ENCODE measurements around the gene RBBP5.

Gene RBBP5

GRCh38 chr1:205127646-205128045, 5.9 kb upstream of the RBBP5 start:
- H3K9ac ChIP-seq (ENCODE audit: low read length) = no peak overlapping the region
- H3K9me3 ChIP-seq (ENCODE audit: insufficient read depth, low read length) = no peaks in the 10 kb centered on the region
- H2AFZ ChIP-seq (ENCODE audit: low read depth, low read length) = no peak overlapping the region
- no peaks in the 10 kb centered on the region for H4K20me1 ChIP-seq (ENCODE audit: insufficient read depth, low read length)
- H3K79me2 ChIP-seq (ENCODE audit: low read length) = no peaks in the 10 kb centered on the region
- H3K4me3 ChIP-seq (ENCODE audit: low read length) = no peak overlapping the region
- TF ChIP-seq EZH2phosphoT487 (IDR thresholded peaks at IDR 0.05; ENCODE audit: low read depth) (no peak), CTCF (IDR thresholded peaks at IDR 0.05; ENCODE audit: low read depth, low read length) (no peak)
- H3K4me2 ChIP-seq (ENCODE audit: low read length) = no peak overlapping the region
- H3K36me3 ChIP-seq (replicated peaks; ENCODE audit: low read depth, low read length) = no peaks in the 10 kb centered on the region
- peaks cover 15% of the 10 kb centered on the region for H3K4me1 ChIP-seq (ENCODE audit: low read length)
- no peak overlapping the region for H3K27ac ChIP-seq (ENCODE audit: low read length)
- H3K27me3 ChIP-seq (ENCODE audit: low read depth, low read length) = no peaks in the 10 kb centered on the region

- Histone ChIP-seq H3K4me3 (ENCODE audit: low read length) (peak overlapping the region; percentile 5), H3K4me2 (ENCODE audit: low read length) (peak overlapping the region; percentile 39), H3K27ac (ENCODE audit: low read length) (peak overlapping the region; percentile 44), H3K36me3 (replicated peaks; ENCODE audit: low read depth, low read length) (no peaks in the 10 kb centered on the region), H2AFZ (ENCODE audit: low read depth, low read length) (peak overlapping the region; percentile 55), H4K20me1 (ENCODE audit: insufficient read depth, low read length) (peaks cover 16% of the 10 kb centered on the region; the same call in 1 of the 2 replicates), H3K79me2 (ENCODE audit: low read length) (peaks cover 22% of the 10 kb centered on the region), H3K27me3 (ENCODE audit: low read depth, low read length) (no peaks in the 10 kb centered on the region), H3K9me3 (ENCODE audit: insufficient read depth, low read length) (no peaks in the 10 kb centered on the region), H3K9ac (ENCODE audit: low read length) (peak overlapping the region; percentile 1; the same call in 1 of the 2 replicates), H3K4me1 (ENCODE audit: low read length) (peaks cover 29% of the 10 kb centered on the region)
- TF ChIP-seq CTCF (IDR thresholded peaks at IDR 0.05; ENCODE audit: low read depth, low read length) (no peak), EZH2phosphoT487 (IDR thresholded peaks at IDR 0.05; ENCODE audit: low read depth) (no peak)
These were observed 2.9 kb upstream of the RBBP5 start for GRCh38 chr1:205124726-205125125.

GRCh38 chr1:205122489-205122882, 708 bp upstream of the RBBP5 start:
- H3K4me2 ChIP-seq (ENCODE audit: low read length) = peak overlapping the region; percentile 82
- peaks cover 42% of the 10 kb centered on the region for H3K79me2 ChIP-seq (ENCODE audit: low read length)
- H3K4me1 ChIP-seq (ENCODE audit: low read length) = peaks cover 31% of the 10 kb centered on the region
- H3K27me3 ChIP-seq (ENCODE audit: low read depth, low read length) = no peaks in the 10 kb centered on the region
- TF ChIP-seq CTCF (IDR thresholded peaks at IDR 0.05; ENCODE audit: low read depth, low read length) (no peak), EZH2phosphoT487 (IDR thresholded peaks at IDR 0.05; ENCODE audit: low read depth) (no peak)
- peak overlapping the region; percentile 90 for H3K9ac ChIP-seq (ENCODE audit: low read length)
- peak overlapping the region; percentile 83 for H2AFZ ChIP-seq (ENCODE audit: low read depth, low read length)
- H3K36me3 ChIP-seq (replicated peaks; ENCODE audit: low read depth, low read length) = no peaks in the 10 kb centered on the region
- peaks cover 17% of the 10 kb centered on the region; the same call in 1 of the 2 replicates for H4K20me1 ChIP-seq (ENCODE audit: insufficient read depth, low read length)
- H3K27ac ChIP-seq (ENCODE audit: low read length) = peak overlapping the region; percentile 74
- H3K4me3 ChIP-seq (ENCODE audit: low read length) = peak overlapping the region; percentile 90
- H3K9me3 ChIP-seq (ENCODE audit: insufficient read depth, low read length) = no peaks in the 10 kb centered on the region

- H3K27ac ChIP-seq (ENCODE audit: low read length) = no peak overlapping the region
- TF ChIP-seq EZH2phosphoT487 (IDR thresholded peaks at IDR 0.05; ENCODE audit: low read depth) (no peak), CTCF (IDR thresholded peaks at IDR 0.05; ENCODE audit: low read depth, low read length) (no peak)
- H4K20me1 ChIP-seq (ENCODE audit: insufficient read depth, low read length) = peaks cover 17% of the 10 kb centered on the region; the same call in 1 of the 2 replicates
- no peaks in the 10 kb centered on the region for H3K9me3 ChIP-seq (ENCODE audit: insufficient read depth, low read length)
- H3K4me2 ChIP-seq (ENCODE audit: low read length) = no peak overlapping the region
- H3K79me2 ChIP-seq (ENCODE audit: low read length) = peaks cover 63% of the 10 kb centered on the region
- H2AFZ ChIP-seq (ENCODE audit: low read depth, low read length) = no peak overlapping the region
- no peaks in the 10 kb centered on the region for H3K27me3 ChIP-seq (ENCODE audit: low read depth, low read length)
- H3K36me3 ChIP-seq (replicated peaks; ENCODE audit: low read depth, low read length) = peaks cover 16% of the 10 kb centered on the region
- no peak overlapping the region for H3K4me3 ChIP-seq (ENCODE audit: low read length)
- no peak overlapping the region for H3K9ac ChIP-seq (ENCODE audit: low read length)
- peaks cover 21% of the 10 kb centered on the region for H3K4me1 ChIP-seq (ENCODE audit: low read length)
These were observed 3.0 kb downstream of the RBBP5 start for GRCh38 chr1:205118752-205119151.
